ENCODE results near the gene ADAMTSL4. TPM values are rescaled to one million over a fixed set of nuclear protein-coding genes. Genes with fewer than 3 reads are reported as not detected.

The ADAMTSL4 gene
- total and polyA plus RNA-seq, 9 of the 15 experiments (the other 6 are each of a cell fraction or from before 2014, with no cell fraction given): 12.7 to 212 (median 35.6) TPM

- TF ChIP-seq ZNF407 (IDR thresholded peaks at IDR 0.05; ENCODE audit: low read depth) (no peak; the same call in 1 of the 2 replicates), EGR1 (conservative IDR thresholded peaks at IDR 0.05) (peak; percentile 56; the same call in 1 of the 2 replicates), ZBTB33 (CRISPR knock-in tag; IDR thresholded peaks at IDR 0.05) (peak; percentile 37; the same call in 1 of the 2 replicates), POLR2G (IDR thresholded peaks at IDR 0.05; ENCODE audit: low read depth, low read length) (peak; percentile 69), ERF (CRISPR knock-in tag; IDR thresholded peaks at IDR 0.05) (no peak), EP400 (IDR thresholded peaks at IDR 0.05) (peak; percentile 12; the same call in 1 of the 2 replicates), ATF3 (IDR thresholded peaks at IDR 0.05) (peak; percentile 80), ATF3 (CRISPR knock-in tag; conservative IDR thresholded peaks at IDR 0.05) (no peak; the same call in 1 of the 2 replicates), MTA2 (IDR thresholded peaks at IDR 0.05; ENCODE audit: low read depth) (no peak), MTF1 (CRISPR knock-in tag; IDR thresholded peaks at IDR 0.05; ENCODE audit: borderline replicate concordance) (no peak), STAT5A (IDR thresholded peaks at IDR 0.05; ENCODE audit: borderline replicate concordance, low read length) (no peak), ZNF253 (CRISPR knock-in tag; conservative IDR thresholded peaks at IDR 0.05) (no peak), ZNF707 (CRISPR knock-in tag; conservative IDR thresholded peaks at IDR 0.05) (no peak), PATZ1 (CRISPR knock-in tag; IDR thresholded peaks at IDR 0.05; ENCODE audit: borderline replicate concordance) (no peak)
These were observed 12.2 kb downstream of the ADAMTSL4 start (continued) for GRCh38 chr1:150561254-150561973.

Data from K562 (cell line).